ENCODE data around the gene EVI5.

- no peak for TF ChIP-seq BMI1 (IDR thresholded peaks at IDR 0.05; ENCODE audit: borderline replicate concordance)
- no peak for TF ChIP-seq RB1 (IDR thresholded peaks at IDR 0.05; ENCODE audit: borderline replicate concordance)
Measured at GRCh38 chr1:92707709-92708108, 77.2 kb downstream of the EVI5 start.
